HG02981 (cell line): ENCODE data around the gene SLC45A2.
"Not testable (repeated sequence)": the region's sequence is repeated elsewhere in the genome, so short reads cannot be mapped to it uniquely, and the experiment has no call there.

Experiments
- ATAC-seq: cut with Tn5 transposase; IDR thresholded peaks from one replicate; pipeline ENCODE4 v1.9.1; 2021; ENCODE audit warnings: mild to moderate bottlenecking, moderate library complexity; ENCODE audit not compliant: unreplicated experiment

The SLC45A2 gene

GRCh38 chr5:33969572-33970452 is 14.7 kb downstream of the SLC45A2 start:
- ATAC-seq = peak; percentile 73

DNA sequence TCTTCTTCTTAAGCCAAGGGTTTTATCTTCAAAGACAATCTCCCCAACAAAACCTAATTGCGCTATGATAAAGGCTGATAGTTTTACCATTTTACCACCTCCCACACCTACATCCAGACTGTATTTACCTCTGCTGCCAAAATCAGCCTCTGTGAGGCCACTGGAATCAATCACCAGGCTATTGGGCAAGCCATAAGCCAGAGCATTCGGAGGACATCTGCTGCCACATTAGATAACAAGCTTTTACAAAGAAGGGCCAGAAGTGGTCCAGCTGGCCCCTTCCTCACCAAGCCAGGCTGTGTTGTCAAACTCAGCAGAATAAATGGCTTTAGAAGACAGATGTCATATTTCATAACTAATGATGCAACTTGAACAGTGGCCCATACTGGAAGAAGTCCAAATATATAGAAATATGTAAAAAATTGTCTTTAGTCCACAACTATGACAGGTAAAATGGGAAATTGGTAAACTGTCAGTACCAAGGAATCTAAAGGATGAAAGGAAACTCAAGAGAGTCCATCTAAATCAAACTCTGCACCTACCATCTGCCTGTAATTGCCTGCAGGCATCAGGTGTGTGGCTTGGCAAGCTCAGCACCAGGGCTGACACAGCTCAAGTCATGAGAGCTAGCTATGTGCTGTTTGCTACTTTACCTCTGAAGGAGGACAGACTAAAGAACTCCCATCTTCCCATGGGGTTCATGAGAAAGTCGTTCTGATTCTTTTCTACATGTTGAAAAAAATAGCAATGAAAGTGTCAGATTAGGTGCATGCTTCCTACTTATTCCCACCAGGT is 16.1 kb downstream of the SLC45A2 start:
- ATAC-seq = no peak

DNA sequence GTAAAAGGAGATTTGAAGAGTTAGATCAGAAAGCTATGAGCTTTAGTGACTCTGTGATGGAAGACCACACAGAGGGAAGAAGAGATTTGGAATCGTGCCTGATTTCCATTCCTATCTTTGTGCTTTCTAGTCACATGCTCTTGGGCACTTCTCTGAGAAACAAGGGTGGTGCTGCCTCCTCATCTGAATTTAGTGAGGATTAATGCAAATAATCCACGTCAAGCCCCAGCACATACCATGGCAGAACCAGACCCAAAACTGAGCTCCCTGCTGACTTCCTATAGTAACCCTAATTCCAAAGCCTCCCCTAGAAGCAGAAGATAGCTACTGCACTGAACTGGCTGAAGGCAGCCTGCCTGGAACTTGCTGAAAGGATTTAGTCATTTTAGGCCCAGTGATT is 17.7 kb downstream of the SLC45A2 start:
- no peak for ATAC-seq

GRCh38 chr5:33964132-33964700 is 20.3 kb downstream of the SLC45A2 start:
- ATAC-seq = no peak

- ATAC-seq = no peak
These were observed 26.3 kb downstream of the SLC45A2 start for GRCh38 chr5:33958176-33958575.

GRCh38 chr5:33957577-33958150 is 26.8 kb downstream of the SLC45A2 start:
- no peak for ATAC-seq

DNA sequence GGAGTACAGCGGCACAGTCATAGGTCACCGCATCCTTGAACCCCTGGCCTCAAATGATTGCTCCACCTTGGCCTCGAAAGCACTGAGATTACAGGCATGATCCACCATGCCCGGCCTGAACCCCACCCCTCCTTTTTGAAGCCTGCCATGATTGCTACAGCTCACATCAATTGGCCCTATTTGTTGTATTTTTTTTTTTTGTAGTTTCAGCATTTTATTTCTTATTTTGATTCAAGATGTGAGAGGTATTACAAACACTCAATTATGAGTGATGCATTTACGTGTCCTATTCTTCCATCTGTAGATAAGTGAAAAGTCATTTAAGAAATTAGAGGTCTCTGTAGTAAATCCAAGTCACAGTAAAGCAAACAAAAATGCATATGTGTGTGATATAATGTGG is 32.3 kb downstream of the SLC45A2 start:
- not testable (repeated sequence) for ATAC-seq

DNA sequence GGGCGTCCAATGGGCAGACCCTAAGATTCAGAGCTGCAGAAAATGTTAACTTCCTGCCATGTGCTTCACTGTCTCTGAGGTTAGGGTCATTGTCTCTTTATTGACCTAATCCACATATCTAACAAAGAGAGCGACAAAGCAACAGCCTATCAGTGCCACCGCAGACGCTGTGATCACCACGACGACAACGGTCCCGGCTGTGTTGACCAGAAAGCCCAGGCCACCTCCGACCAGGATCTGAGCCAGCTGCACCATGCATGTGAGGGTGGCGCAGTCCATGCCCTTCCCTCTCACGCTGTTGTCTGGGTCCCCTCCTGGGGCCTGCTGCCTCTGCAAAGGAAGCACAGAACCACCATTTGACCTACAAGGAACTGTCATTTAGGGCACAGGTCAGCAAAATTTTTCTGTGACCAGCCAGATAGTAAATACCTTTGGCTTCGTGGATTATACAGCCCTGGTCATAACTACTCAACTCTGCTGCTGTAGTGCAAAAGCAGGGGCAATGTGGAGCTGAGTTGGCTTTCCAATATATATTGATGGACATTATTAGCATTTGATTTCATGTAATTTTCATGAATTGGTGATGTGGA is 39.9 kb downstream of the SLC45A2 start:
- no peak for ATAC-seq

- ATAC-seq = no peak
These were observed 43.4 kb downstream of the SLC45A2 start for GRCh38 chr5:33941090-33941489.

DNA sequence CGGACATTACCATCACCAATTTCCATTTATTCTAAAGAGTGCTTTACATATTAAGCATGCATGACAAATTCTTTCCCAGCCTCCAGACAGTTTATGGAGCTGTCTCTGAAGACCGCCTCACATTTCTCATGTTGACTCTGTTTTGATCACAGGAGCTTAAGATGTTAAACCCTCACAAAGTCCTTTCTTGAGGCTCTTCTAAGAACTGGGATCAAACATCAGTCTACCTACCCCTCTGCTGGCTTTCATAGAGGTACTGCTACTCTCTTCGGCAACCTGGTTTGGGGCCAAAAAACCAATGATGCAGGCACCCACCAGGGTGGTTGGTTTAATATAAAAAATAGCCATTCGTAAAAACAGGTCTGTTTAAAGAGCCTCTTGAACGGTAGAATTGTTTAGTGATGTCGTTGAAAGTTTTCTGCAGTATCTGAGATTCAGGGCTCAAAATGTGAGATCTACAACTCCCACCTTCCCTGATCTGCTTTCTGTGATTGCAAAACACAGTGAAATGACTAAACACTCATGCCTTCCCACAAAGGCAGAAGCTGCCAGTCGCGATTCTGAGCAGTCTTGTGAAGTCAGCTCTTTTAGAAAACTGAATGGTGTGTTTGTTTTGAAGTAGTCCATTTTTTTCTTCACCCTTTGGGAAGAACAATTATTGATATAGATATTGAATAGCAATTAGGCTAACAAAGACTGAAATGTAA is 44.8 kb downstream of the SLC45A2 start:
- no peak for ATAC-seq

DNA sequence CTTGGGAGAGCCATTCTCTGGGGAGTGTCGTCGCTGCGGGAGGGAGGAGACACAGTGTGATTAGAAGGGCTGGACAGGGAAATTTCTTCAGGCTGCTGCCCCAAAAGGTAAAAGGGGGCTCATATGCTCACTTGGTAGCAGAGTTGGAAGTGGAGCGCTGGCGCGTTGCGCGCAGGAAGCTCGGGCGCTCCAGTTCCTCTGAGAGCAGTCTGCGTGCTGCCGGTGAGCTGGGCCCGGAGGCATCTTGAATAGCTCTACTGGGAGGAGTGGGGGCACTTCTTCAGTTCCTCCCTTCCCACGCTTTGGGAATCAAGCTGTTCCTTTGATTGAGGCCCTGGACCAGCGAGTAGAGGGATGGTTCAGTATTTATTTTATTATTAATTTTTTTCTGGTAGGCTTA is 45.6 kb downstream of the SLC45A2 start:
- no peak for ATAC-seq

DNA sequence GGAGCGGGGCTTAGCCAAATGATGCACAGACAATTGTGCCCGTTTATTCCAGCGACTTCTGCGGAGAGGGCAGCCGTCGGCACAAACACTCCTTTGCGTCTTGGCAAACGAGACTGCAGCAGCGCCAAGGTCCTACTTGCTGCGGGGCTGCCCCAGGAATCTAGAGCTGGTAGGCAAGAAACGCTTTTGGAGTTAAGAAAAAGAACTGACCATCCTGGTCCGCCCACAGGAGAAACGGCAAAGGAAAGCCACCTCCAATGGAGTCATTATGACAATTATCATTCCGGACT is 46.0 kb downstream of the SLC45A2 start:
- ATAC-seq = no peak

GRCh38 chr5:33937707-33938506 is 46.6 kb downstream of the SLC45A2 start:
- no peak for ATAC-seq

GRCh38 chr5:33937017-33937706 is 47.3 kb downstream of the SLC45A2 start:
- ATAC-seq = no peak

DNA sequence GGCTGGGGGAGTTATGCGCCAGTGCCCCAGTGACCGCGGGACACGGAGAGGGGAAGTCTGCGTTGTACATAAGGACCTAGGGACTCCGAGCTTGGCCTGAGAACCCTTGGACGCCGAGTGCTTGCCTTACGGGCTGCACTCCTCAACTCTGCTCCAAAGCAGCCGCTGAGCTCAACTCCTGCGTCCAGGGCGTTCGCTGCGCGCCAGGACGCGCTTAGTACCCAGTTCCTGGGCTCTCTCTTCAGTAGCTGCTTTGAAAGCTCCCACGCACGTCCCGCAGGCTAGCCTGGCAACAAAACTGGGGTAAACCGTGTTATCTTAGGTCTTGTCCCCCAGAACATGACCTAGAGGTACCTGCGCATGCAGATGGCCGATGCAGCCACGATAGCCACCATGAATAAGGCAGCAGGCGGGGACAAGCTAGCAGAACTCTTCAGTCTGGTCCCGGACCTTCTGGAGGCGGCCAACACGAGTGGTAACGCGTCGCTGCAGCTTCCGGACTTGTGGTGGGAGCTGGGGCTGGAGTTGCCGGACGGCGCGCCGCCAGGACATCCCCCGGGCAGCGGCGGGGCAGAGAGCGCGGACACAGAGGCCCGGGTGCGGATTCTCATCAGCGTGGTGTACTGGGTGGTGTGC is 48.0 kb downstream of the SLC45A2 start, which contains the start of gene RXFP3:
RXFP3 (plus strand) TSS at position 6 of the 636 bp plus-strand sequence; CDS start at position 361, 355 bp downstream.
- ATAC-seq = no peak

- no peak for ATAC-seq
These were observed 48.5 kb downstream of the SLC45A2 start for GRCh38 chr5:33936004-33936380.

DNA sequence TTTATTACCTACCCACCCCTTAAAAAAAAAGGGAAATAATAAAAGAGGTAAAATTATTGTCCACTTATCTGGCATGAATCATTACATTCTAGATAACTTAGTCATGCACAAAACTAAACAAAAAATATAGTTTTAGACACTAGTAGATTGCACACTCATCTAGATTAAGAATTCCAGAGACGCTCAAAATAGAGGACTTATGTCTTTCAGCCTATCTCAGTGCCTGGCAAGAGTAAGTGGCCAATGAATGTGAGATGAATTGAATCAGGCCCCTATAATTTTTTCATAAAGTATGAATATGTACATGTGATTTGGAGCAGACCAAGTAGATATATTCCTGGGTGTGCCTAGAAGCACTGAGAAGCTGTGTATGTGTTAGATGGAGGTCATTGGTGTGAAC is 50.3 kb downstream of the SLC45A2 start:
- peak; percentile 9 for ATAC-seq

DNA sequence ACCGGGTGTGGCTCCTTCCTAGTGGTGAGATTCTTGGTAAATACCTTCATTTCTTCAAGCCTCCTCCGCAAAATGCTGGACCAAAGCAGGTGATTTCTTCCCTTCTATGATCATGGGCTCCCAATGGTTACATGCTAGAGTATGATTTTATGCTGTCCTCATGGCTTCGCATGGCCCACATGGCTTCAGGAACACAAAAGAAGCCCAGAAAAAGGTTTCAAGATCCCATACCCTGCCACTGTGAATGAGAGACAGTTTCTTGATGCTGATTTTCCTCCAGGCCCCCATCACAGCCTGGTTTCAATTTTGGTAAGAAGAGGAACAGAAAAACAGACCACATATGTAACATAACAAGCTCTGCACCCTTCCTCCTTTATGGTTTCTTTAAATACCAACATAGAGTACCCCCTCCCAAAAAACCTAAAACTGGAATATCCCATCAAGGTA is 50.7 kb downstream of the SLC45A2 start:
- peak; percentile 75 for ATAC-seq
